CD4-positive, alpha-beta T cell (primary cell): Measurements from ENCODE around the gene RBM33. TPM values are rescaled to one million over a fixed set of nuclear protein-coding genes. Genes with fewer than 3 reads are reported as not detected.

Source experiments
- ATAC-seq: fragments of 200-7000 bp; cut with Tn5 transposase; one replicate; pipeline ENCODE4 v1.10.0; 2022; ENCODE audit warnings: mild to moderate bottlenecking; ENCODE audit not compliant: poor library complexity
- CTCF ChIA-PET: fragments of 350-600 bp; sonication (Branson Sonifier 250); formaldehyde crosslinking; loops from one replicate; lab custom pipeline; 2021; ENCODE audit warnings: antibody characterized with exemption, inconsistent platforms; lab: Charles Lee
- POLR2A ChIA-PET: fragments of 350-600 bp; sonication (Branson Sonifier 250); formaldehyde crosslinking; loops from one replicate; lab custom pipeline; 2021; ENCODE audit warnings: antibody characterized with exemption, inconsistent platforms; lab: Charles Lee
- DNase-seq, 14 experiments: peaks; one replicate each; pipeline ENCODE4 v3.0.0-alpha.2; 2013 to 2020; ENCODE audit warnings: mixed read lengths in 2 of 14
- H3K27ac ChIP-seq, 2 donors: one replicate each; pipeline versions ENCODE4 v1.5.1 to v1.7.0; 2013; ENCODE audit warnings: low read length in 2 of 2, low read depth in 1 of 2, mild to moderate bottlenecking in 1 of 2
- H3K27me3 ChIP-seq, 2 experiments: 1 replicate in 1 of 2; 2 replicates in 1 of 2; pipeline versions ENCODE4 v1.6.1 to v1.7.0; 2013; ENCODE audit warnings: low read length in 2 of 2, control low read depth in 1 of 2, mild to moderate bottlenecking in 1 of 2, moderate library complexity in 1 of 2; ENCODE audit not compliant: insufficient read depth in 2 of 2, control insufficient read depth in 1 of 2
- H3K36me3 ChIP-seq: one replicate; pipeline ENCODE4 v1.6.1; 2013; ENCODE audit warnings: low read length, control low read depth; ENCODE audit not compliant: insufficient read depth
- H3K4me1 ChIP-seq: one replicate; pipeline ENCODE4 v1.6.1; 2013; ENCODE audit warnings: low read length, control low read depth; ENCODE audit not compliant: insufficient read depth
- H3K4me3 ChIP-seq: one replicate; pipeline ENCODE4 v1.5.1; 2013; ENCODE audit warnings: mild to moderate bottlenecking, low read length, moderate library complexity
- H3K9me3 ChIP-seq, 2 experiments: 1 replicate in 1 of 2; 2 replicates in 1 of 2; pipeline versions ENCODE4 v1.6.1 to v1.7.0; 2013; ENCODE audit warnings: low read length in 2 of 2, mild to moderate bottlenecking in 2 of 2, control low read depth in 1 of 2, moderate library complexity in 1 of 2; ENCODE audit not compliant: control insufficient read depth in 1 of 2, insufficient read depth in 1 of 2
- H3K27ac Mint-ChIP-seq: one replicate; pipeline ENCODE4 v1.8.0; 2020; ENCODE audit warnings: mixed read lengths
- H3K27me3 Mint-ChIP-seq: one replicate; pipeline ENCODE4 v1.8.0; 2021; ENCODE audit warnings: mixed read lengths
- H3K36me3 Mint-ChIP-seq: one replicate; pipeline ENCODE4 v1.8.0; 2021; ENCODE audit warnings: low read depth, mixed read lengths
- H3K4me1 Mint-ChIP-seq: one replicate; pipeline ENCODE4 v1.8.0; 2021; ENCODE audit warnings: low read depth, mixed read lengths
- H3K4me3 Mint-ChIP-seq: one replicate; pipeline ENCODE4 v1.8.0; 2020; ENCODE audit warnings: mild to moderate bottlenecking, mixed read lengths
- H3K9me3 Mint-ChIP-seq: one replicate; pipeline ENCODE4 v1.8.0; 2020; ENCODE audit warnings: mixed read lengths
- CTCF ChIP-seq: fragments of 200-600 bp; IDR thresholded peaks from one replicate; pipeline ENCODE4 v1.8.0; 2022; ENCODE audit warnings: antibody characterized with exemption, mild to moderate bottlenecking
- intact Hi-C, 2 experiments: fragments of 100-400 bp; cut with DNase I in 1 of 2; cut with micrococcal nuclease in 1 of 2; formaldehyde crosslinking; loops; one replicate each; pipeline versions ENCODE4 v1.15.1 to v1.9.0; 2023 to 2025; cut with DNase I, micrococcal nuclease
- total RNA-seq, 174 experiments: library from RNA in 2 of 174; stranded (reverse) in 2 of 174; gene quantifications; one replicate each; pipeline ENCODE4 v1.2.3 and lab custom pipeline; 2021 to 2026

The RBM33 gene
- total RNA-seq, 2 experiments from 2014 or later, result 178 to 184 TPM

DNA sequence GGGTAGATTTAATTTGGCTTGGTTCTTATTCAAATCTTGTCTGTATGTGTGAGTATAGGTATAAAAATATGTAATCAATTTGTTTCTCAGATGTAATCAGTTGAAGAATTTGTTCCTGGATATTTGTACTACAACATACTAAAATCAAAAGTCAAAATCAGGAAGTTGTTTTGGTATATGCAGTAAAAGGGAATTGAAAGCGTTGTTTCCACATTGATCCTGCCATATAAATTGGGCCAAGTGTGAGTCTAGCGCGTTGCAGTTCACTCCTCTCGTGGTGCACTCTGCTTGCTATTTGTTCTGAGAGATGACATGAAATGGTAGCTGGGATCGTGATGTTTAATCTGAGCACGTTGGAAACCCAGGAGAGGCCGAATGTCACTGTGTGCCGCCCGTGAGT is 111.9 kb downstream of the RBM33 start:
- Histone ChIP-seq H3K4me3 (no peak overlapping the region), H3K4me1 (peaks cover 20% of the 10 kb centered on the region), H3K27me3 (no peaks in the 10 kb centered on the region), H3K9me3 (no peaks in the 10 kb centered on the region), H3K36me3 (peaks cover 30% of the 10 kb centered on the region), H3K27ac (no peak overlapping the region)
- H3K27me3 Mint-ChIP-seq, result no peaks in the 10 kb centered on the region
- CTCF ChIA-PET, result no interaction called here
- no peak overlapping the region for H3K27ac Mint-ChIP-seq
- no peak for ATAC-seq
- H3K36me3 Mint-ChIP-seq, result peaks cover 78% of the 10 kb centered on the region
- H3K4me1 Mint-ChIP-seq, result peaks cover 81% of the 10 kb centered on the region
- intact Hi-C loops, result no loop called here
- peak in 1 of 14 experiments; percentile 31 for DNase-seq
- no peaks in the 10 kb centered on the region for H3K9me3 Mint-ChIP-seq
- TF ChIP-seq CTCF, result no peak
- POLR2A ChIA-PET, result no interaction called here
- no peak overlapping the region for H3K4me3 Mint-ChIP-seq

DNA sequence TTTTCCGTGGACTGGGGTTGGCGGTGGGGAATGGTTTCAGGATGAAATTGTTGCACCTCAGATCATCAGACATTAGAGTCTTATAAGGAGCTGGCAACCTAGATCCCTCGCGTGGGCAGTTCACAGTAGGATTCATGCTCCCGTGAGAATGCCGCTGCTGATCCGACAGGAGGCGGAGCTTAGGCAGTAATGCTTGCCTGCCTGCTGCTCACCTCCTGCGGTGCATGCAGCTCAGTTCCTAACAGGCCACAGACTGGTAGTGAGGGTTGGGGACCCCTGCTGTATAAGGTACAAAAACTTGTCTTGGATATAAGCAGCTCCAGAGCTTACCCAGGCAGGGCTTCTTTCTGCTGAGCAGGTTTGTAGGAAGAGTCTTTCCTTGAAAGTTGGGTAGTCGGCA is 113.9 kb downstream of the RBM33 start:
- H3K27ac Mint-ChIP-seq, result peak overlapping the region; percentile 39
- POLR2A ChIA-PET, result no interaction called here
- no peak overlapping the region for H3K4me3 ChIP-seq

GRCh38 chr7:155759740-155760430 is 115.4 kb downstream of the RBM33 start:
- Histone ChIP-seq H3K27me3 (no peaks in the 10 kb centered on the region), H3K36me3 (peaks cover 24% of the 10 kb centered on the region), H3K27ac (no peak overlapping the region), H3K9me3 (no peaks in the 10 kb centered on the region), H3K4me1 (peaks cover 34% of the 10 kb centered on the region), H3K4me3 (no peak overlapping the region)
- Mint-ChIP-seq H3K4me3 (no peak overlapping the region), H3K27me3 (no peaks in the 10 kb centered on the region), H3K4me1 (peaks cover 79% of the 10 kb centered on the region), H3K27ac (peak overlapping the region; percentile 67), H3K9me3 (no peaks in the 10 kb centered on the region), H3K36me3 (peaks cover 72% of the 10 kb centered on the region)
- no peak for DNase-seq
- POLR2A ChIA-PET, result interaction anchor here (1.0 kb wide), 1 partner anchor 32 kb away, joined by 3 read pairs; no protein-coding TSS in a partner anchor
- CTCF ChIA-PET, result interaction anchor here (0.6 kb wide), 1 partner anchor 837 kb away, joined by 3 read pairs; no protein-coding TSS in a partner anchor
- ATAC-seq, result no peak
- no peak for TF ChIP-seq CTCF
- intact Hi-C loops, result loop anchor here in 1 of 2 experiments (5.0 to 10.0 kb wide), 2 partner anchors 33 to 465 kb away; partner anchors contain the start of gene INSIG1

More for the DNA sequence above, 113.9 kb downstream of the RBM33 start:
- DNase-seq, result no peak
- intact Hi-C loops, result no loop called here
- H3K4me3 Mint-ChIP-seq, result no peak overlapping the region
- H3K36me3 Mint-ChIP-seq, result peaks cover 76% of the 10 kb centered on the region
- H3K9me3 Mint-ChIP-seq, result no peaks in the 10 kb centered on the region
- TF ChIP-seq CTCF, result no peak
- H3K27me3 Mint-ChIP-seq, result no peaks in the 10 kb centered on the region
- no peak overlapping the region for H3K27ac ChIP-seq
- H3K9me3 ChIP-seq, result no peaks in the 10 kb centered on the region
- ATAC-seq, result no peak
- H3K4me1 ChIP-seq, result peaks cover 22% of the 10 kb centered on the region
- H3K36me3 ChIP-seq, result peaks cover 26% of the 10 kb centered on the region
- H3K4me1 Mint-ChIP-seq, result peaks cover 79% of the 10 kb centered on the region
- CTCF ChIA-PET, result interaction anchor here (1.5 kb wide), 1 partner anchor 10 kb away, joined by 4 read pairs; no protein-coding TSS in a partner anchor
- H3K27me3 ChIP-seq, result no peaks in the 10 kb centered on the region
